Measurements from ENCODE around the gene RIF1. TPM values are rescaled to one million over a fixed set of nuclear protein-coding genes. Genes with fewer than 3 reads are reported as not detected.

RIF1 gene
- total RNA-seq, 1 experiment from 2014 or later = 37.1 TPM

- Histone ChIP-seq H3K4me3 (ENCODE audit: low read length) (no peak overlapping the region), H3K4me1 (ENCODE audit: insufficient read depth, low read length) (no peaks in the 10 kb centered on the region), H3F3A (ENCODE audit: low read length, unreplicated experiment) (no peaks in the 10 kb centered on the region), H3K79me2 (ENCODE audit: low read length) (no peaks in the 10 kb centered on the region), H3K27me3 (ENCODE audit: low read length) (no peaks in the 10 kb centered on the region), H3K36me3 (ENCODE audit: low read depth, low read length) (no peaks in the 10 kb centered on the region), H3K9me3 (ENCODE audit: low read length) (no peaks in the 10 kb centered on the region), H3K4me2 (ENCODE audit: low read length) (no peak overlapping the region), H2AFZ (ENCODE audit: low read length) (no peak overlapping the region), H3K9ac (ENCODE audit: low read length) (no peak overlapping the region), H3K9me2 (replicated peaks; ENCODE audit: low read length) (no peaks in the 10 kb centered on the region), H4K20me1 (ENCODE audit: low read length) (no peaks in the 10 kb centered on the region), H3K27ac (ENCODE audit: low read length) (no peak overlapping the region)
- ChIA-PET CTCF (no interaction called here), POLR2A (ENCODE audit: unreplicated experiment) (no interaction called here)
- no peak for DNase-seq
- intact Hi-C loops (cut with micrococcal nuclease) = no loop called here
- BruUV-seq (replicated peaks) = no TSS peak
- ATAC-seq = no peak
- TF ChIP-seq EZH2phosphoT487 (IDR thresholded peaks at IDR 0.05; ENCODE audit: borderline replicate concordance, low read length) (no peak), EZH2 (IDR thresholded peaks at IDR 0.05; ENCODE audit: low read length, unreplicated experiment) (no peak)
- TF ChIP-seq, protein P1, sequence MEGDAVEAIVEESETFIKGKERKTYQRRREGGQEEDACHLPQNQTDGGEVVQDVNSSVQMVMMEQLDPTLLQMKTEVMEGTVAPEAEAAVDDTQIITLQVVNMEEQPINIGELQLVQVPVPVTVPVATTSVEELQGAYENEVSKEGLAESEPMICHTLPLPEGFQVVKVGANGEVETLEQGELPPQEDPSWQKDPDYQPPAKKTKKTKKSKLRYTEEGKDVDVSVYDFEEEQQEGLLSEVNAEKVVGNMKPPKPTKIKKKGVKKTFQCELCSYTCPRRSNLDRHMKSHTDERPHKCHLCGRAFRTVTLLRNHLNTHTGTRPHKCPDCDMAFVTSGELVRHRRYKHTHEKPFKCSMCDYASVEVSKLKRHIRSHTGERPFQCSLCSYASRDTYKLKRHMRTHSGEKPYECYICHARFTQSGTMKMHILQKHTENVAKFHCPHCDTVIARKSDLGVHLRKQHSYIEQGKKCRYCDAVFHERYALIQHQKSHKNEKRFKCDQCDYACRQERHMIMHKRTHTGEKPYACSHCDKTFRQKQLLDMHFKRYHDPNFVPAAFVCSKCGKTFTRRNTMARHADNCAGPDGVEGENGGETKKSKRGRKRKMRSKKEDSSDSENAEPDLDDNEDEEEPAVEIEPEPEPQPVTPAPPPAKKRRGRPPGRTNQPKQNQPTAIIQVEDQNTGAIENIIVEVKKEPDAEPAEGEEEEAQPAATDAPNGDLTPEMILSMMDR (conservative IDR thresholded peaks at IDR 0.05; ENCODE audit: low read depth, low read length) = no peak
Observed at GRCh38 chr2:151363709-151364108, 46.0 kb upstream of the RIF1 start.

DNA sequence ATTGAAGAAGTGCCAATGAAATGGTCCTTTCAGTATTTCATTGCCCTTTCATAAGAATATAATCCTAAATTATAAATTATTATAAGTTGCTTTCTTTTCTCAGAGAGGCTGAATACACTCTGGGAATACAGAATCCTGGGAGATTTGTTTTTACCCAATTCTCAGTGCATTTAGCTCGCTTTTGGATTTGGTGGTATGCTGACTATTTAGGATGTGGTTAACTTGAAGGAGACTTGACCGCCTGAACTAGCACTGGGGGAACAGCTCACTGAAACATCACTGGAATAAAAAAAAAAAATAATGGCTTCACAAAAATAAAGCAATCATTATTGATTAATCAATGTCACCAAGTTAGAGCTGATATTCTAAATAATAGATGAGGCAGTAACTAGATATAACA lies 42.1 kb upstream of the RIF1 start:
- ChIA-PET POLR2A (ENCODE audit: unreplicated experiment) (interaction anchor here (0.6 kb wide), 1 partner anchor 77 kb away, joined by 19 read pairs; no protein-coding TSS in a partner anchor), CTCF (no interaction called here)
- no peak for ATAC-seq
- H3K27me3 ChIP-seq (ENCODE audit: low read length) = no peaks in the 10 kb centered on the region
- H3K4me1 ChIP-seq (ENCODE audit: insufficient read depth, low read length) = no peaks in the 10 kb centered on the region
- TF ChIP-seq, protein P1 (conservative IDR thresholded peaks at IDR 0.05; ENCODE audit: low read depth, low read length) = no peak
- TF ChIP-seq EZH2 (IDR thresholded peaks at IDR 0.05; ENCODE audit: low read length, unreplicated experiment) = no peak
- TF ChIP-seq EZH2phosphoT487 (IDR thresholded peaks at IDR 0.05; ENCODE audit: borderline replicate concordance, low read length) = no peak
- H3K9ac ChIP-seq (ENCODE audit: low read length) = no peak overlapping the region
- intact Hi-C loops (cut with micrococcal nuclease) = no loop called here
- no peaks in the 10 kb centered on the region for H3K9me2 ChIP-seq (replicated peaks; ENCODE audit: low read length)
- H4K20me1 ChIP-seq (ENCODE audit: low read length) = no peaks in the 10 kb centered on the region
- no peaks in the 10 kb centered on the region for H3K36me3 ChIP-seq (ENCODE audit: low read depth, low read length)
- H3K4me2 ChIP-seq (ENCODE audit: low read length) = no peak overlapping the region
- BruUV-seq (replicated peaks) = no TSS peak
- DNase-seq = no peak
- H3F3A ChIP-seq (ENCODE audit: low read length, unreplicated experiment) = no peaks in the 10 kb centered on the region
- no peak overlapping the region for H3K27ac ChIP-seq (ENCODE audit: low read length)
- no peak overlapping the region for H3K4me3 ChIP-seq (ENCODE audit: low read length)
- H3K9me3 ChIP-seq (ENCODE audit: low read length) = no peaks in the 10 kb centered on the region
- H3K79me2 ChIP-seq (ENCODE audit: low read length) = no peaks in the 10 kb centered on the region
- no peak overlapping the region for H2AFZ ChIP-seq (ENCODE audit: low read length)

DNA sequence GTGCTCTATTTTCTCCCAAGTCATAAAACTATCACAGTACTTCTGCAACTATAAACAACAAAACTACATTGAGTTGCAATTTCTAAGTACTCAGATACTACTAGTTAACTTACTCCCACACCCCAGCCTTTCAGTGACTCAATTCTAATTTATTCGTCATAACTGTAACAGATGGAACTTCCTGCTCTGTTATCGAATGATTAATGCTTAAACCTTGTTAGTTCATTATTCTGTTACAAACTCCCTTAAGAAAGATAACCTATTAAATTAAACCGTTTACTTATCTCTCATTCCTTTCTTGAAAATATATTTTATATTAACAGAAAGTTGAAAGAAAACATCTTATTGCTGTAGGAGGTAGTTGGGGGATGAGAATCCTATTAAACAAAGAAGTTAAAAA lies 35.3 kb upstream of the RIF1 start:
- ChIA-PET POLR2A (ENCODE audit: unreplicated experiment) (no interaction called here), CTCF (no interaction called here)
- Histone ChIP-seq H3K9me3 (ENCODE audit: low read length) (no peaks in the 10 kb centered on the region), H3K4me1 (ENCODE audit: insufficient read depth, low read length) (peaks cover 10% of the 10 kb centered on the region), H2AFZ (ENCODE audit: low read length) (no peak overlapping the region), H3F3A (ENCODE audit: low read length, unreplicated experiment) (no peaks in the 10 kb centered on the region), H4K20me1 (ENCODE audit: low read length) (no peaks in the 10 kb centered on the region), H3K9ac (ENCODE audit: low read length) (no peak overlapping the region), H3K4me2 (ENCODE audit: low read length) (peak overlapping the region; percentile 15), H3K27ac (ENCODE audit: low read length) (no peak overlapping the region), H3K79me2 (ENCODE audit: low read length) (no peaks in the 10 kb centered on the region), H3K9me2 (replicated peaks; ENCODE audit: low read length) (no peaks in the 10 kb centered on the region), H3K36me3 (ENCODE audit: low read depth, low read length) (no peaks in the 10 kb centered on the region), H3K27me3 (ENCODE audit: low read length) (no peaks in the 10 kb centered on the region), H3K4me3 (ENCODE audit: low read length) (no peak overlapping the region)
- BruUV-seq (replicated peaks) = no TSS peak
- intact Hi-C loops (cut with micrococcal nuclease) = no loop called here
- peak; percentile 84 for ATAC-seq
- no peak for TF ChIP-seq EZH2 (IDR thresholded peaks at IDR 0.05; ENCODE audit: low read length, unreplicated experiment)
- TF ChIP-seq, protein P1 (conservative IDR thresholded peaks at IDR 0.05; ENCODE audit: low read depth, low read length) = no peak
- TF ChIP-seq EZH2phosphoT487 (IDR thresholded peaks at IDR 0.05; ENCODE audit: borderline replicate concordance, low read length) = no peak
- peak; percentile 74 for DNase-seq

Data from PC-3 (cell line).